GM21360 (cell line): Measurements from ENCODE around the gene CACNA2D4.

Experiments
- ATAC-seq: cut with Tn5 transposase; IDR thresholded peaks from one replicate; pipeline ENCODE4 v1.9.1; 2021; ENCODE audit warnings: mild to moderate bottlenecking, moderate library complexity; ENCODE audit not compliant: unreplicated experiment

Gene CACNA2D4

DNA sequence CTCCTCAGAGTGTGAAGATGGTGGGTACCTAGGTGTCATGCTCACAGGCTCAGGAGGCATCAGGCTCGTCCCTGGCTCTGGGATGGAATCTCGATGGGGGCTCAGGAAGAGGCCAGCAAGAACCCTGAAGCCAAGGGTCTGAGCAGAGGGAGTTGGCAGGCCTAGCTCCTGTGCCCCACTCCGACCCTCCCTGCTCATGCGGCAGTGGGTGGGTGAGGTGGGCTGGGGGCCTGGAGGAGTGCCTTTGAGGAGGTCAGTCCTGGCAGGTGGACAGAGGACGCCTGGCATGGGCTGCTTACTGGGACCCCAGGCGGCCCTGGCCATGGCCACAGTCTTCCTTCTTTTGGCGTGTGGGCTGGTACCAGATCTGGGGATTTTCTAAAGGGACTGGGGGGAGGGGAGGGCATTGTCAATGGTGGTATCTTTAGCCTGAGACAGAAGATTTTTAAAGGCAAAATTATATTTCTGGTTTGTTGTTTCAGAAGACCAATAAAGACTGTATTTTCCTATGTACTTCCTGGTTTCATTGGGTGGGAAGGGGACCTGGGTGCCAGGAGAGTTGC, 82.1 kb downstream of the CACNA2D4 start:
- ATAC-seq, result no peak

DNA sequence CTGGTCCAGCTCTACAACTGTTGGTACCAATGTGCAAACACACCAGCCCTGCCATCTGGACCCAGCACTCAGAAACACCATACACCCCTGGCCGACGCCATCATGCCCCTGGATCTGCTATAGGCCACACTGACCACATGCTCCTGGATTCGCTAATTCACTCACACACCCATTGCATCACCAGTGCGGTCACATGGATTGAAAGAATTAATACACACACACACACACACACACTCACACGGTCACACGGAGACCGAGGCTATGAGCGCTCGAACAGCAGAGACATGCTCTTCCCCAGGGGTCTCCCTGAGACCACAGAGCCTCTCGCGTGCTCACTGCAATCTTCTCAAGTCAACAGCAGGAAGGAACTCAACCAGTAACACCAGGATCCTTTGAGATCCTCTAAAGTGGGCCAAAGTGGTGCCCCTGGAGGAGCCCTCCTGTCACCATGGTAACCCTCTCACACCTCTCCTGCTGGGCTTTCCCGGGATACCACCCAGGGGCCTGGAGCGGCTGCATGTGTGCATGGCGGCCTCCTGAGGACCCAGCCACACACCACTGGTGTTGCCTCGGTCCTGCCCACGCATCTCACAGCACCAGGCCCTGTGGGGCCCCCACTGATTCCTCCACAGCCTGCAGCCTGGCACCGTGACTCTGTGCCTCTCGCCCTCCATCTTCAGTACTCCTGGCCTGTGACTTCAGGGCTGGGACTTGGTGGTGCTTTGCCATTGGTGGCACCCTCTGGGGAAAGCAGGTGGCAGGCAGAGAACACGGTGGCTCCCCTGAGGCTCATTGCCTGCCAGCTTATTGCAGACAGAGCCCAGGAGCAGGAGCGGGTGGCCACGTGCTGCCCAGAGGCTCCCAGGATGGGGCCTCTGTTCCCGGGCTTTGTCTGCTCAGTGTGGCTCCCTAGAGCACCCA, 83.0 kb downstream of the CACNA2D4 start:
- no peak for ATAC-seq

DNA sequence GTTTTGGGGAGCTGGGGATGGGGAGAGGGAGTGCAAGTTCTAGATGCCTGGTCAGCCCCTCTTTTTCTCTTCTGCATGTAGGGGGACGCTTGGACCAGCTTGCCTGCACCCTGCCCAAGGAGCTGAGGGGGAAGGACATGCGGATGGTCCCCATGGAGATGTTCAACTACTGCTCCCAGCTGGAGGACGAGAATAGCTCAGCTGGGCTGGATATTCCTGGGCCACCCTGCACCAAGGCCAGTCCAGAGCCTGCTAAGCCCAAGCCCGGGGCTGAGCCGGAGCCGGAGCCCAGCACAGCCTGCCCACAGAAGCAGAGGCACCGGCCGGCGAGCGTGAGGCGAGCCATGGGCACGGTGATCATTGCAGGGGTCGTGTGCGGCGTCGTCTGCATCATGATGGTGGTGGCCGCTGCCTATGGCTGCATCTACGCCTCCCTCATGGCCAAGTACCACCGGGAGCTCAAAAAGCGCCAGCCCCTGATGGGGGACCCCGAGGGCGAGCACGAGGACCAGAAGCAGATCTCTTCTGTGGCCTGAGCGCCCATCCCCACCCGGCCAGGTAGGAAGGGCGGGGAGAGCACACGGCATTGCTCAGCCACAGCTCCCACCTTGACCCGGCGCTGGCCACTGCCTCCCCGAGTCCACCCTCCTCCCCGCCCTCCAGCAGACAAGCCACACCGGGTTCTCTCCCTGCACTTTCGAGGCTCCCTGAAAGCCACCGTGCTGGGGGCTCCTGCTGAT, 84.1 kb downstream of the CACNA2D4 start:
- no peak for ATAC-seq

DNA sequence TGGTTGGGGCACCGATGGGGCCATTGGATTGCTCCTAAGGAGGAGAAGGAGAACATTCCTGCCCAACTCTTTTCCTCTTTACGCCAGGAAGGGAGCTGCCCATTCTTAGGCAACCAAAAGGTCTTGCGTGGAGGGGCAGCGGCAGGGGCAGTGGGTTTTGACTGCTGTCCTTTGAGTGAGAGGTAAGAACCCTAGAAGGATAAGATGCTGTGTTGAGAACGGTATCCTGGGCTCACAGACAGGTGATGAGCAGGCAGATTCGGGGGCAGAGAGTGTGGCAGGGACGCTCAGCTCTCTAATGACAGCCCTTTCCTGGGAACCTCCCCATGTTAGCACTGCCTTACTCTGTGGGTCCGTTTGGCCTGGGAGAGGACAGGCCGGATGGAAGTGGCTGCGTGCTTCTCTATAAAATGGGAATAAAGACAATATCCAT, 84.8 kb downstream of the CACNA2D4 start:
- no peak for ATAC-seq

DNA sequence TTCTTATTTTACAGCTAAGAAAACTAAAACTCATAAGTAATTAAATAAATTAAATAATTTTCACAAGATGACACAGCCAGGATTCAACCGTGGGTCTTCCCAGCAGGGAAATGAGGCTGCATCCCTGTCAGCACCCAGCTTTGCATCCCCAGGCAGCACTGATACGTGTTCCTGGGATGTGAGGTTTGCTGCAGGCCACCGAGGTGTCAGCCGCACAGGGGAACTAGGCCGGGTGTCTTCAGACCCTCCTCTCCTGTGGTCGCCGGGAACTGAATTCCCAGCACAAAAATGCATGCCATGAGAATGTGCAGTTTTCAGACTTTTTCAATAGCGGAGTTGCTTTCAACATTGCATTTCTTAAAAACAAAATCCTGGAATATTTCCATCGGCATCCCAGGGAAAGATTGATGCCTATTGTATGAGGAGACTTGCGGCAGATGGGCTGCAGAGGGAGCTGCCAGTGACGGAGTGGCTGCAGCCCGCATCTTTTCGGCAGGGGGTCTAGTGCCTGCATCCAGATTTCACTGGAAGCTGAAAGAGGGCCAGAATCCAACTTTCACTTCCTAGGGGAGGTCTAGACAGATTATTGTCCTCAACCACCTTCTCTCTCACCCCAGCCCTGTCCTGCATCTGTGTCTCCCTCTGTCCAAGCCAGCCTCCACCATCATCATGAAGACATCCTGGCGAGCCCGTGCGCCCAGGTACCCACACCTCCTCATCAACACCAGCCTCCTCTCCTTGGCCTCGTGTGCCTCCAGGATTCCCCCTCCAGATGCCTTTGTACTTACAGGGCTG, 85.5 kb downstream of the CACNA2D4 start:
- no peak for ATAC-seq

DNA sequence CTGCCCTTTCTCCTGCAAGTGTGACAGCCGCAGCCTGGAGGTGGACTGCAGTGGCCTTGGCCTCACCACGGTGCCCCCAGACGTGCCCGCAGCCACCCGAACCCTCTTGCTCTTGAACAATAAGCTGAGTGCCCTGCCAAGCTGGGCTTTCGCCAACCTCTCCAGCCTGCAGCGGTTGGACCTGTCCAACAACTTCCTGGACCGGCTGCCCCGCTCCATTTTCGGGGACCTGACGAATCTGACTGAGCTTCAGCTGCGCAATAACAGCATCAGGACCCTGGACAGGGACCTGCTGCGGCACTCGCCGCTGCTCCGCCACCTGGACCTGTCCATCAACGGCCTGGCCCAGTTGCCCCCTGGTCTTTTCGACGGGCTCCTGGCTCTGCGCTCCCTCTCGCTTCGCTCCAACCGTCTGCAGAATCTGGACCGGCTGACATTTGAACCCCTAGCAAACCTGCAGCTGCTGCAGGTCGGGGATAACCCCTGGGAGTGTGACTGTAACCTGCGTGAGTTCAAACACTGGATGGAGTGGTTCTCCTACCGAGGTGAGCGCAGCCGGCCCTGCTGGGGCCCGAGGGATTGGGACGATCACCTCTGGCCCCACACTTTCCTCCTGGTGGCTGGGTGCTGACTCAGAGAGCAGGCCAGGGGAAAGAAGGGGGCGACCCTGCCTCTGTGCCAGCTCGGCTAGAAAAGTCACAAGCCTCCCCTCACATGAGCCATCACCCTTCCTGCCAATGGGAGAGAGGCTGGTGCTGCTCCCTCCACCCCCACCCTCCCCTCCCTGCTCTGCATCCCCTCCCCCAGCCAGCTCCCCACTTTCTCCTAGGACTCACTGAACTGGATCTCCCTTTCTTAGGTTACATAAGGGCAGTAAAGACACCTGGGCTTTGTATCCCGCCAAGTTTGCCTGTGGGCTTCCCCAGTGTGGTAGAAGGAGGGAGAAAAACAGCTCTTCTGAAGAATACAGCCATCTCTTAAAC, 87.2 kb downstream of the CACNA2D4 start:
- ATAC-seq, result no peak

DNA sequence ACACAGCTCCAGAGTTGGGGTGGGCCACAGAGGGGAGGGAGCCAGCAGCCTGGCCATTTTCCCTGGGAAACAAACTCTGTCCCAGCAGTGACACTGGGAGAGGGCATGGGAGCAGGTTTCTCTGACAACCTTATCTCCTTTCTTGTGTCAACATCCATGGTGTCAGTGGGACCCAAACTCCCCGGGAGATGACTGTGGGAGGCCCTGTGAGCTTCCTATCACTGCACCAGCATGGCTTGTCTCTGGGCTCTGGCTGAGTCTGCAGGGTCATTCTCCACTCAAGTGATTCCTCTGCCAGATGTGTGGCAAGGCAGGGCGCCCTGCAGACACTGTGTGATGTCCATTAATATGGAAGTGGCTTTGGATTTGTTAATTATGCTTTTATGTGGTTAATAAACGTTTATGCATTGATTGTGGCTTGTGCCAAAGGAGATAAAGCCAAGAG, 88.0 kb downstream of the CACNA2D4 start:
- ATAC-seq, result no peak

DNA sequence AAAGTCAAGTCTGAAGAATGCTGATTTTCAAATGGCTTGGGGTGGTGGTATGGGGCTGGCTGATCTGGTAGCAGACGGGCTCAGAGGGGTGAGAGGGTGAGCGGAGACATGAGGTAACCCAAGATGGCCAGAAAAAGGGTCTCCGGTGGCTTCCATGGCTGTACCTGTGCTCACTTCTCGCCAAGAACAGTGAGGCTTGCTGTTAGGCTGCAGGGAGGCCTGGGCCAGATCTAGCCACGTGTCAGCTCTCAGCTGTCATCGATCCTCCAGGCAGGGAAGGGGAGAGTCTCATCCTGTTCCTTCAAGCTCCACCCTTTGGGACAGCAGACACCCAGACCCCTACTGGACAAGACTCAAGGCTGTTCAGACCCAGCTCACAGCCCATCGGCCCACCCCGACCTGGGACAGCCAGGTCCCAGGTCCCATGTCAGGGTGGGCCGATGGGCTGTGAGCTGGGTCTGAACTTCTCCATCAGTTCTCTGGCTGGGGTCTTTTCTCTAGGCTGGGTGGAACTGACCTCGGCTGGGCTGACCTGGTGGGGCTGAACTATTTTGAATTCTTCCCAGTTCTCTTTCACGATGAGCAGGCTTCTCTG, 89.0 kb downstream of the CACNA2D4 start:
- ATAC-seq, result no peak

DNA sequence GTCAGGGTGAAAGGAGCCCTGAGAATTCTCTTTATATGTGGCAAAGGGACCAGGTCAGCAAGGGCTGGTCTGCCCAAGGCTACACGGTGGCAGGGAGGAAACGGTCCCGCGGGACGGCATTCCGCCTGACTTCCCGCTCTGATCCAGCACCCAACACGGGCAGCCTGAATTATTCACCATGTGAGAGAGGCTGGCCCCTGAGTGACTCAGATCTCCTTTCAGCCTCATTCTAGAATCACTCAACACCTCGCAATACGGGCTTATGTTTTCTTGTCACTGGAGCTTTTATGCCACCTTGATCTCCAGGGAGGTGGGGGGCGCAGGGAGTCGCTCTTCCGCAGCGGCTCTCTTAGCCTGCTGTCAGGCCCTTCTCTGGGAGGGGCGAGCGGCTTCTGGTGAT, 89.6 kb downstream of the CACNA2D4 start:
- ATAC-seq, result no peak

DNA sequence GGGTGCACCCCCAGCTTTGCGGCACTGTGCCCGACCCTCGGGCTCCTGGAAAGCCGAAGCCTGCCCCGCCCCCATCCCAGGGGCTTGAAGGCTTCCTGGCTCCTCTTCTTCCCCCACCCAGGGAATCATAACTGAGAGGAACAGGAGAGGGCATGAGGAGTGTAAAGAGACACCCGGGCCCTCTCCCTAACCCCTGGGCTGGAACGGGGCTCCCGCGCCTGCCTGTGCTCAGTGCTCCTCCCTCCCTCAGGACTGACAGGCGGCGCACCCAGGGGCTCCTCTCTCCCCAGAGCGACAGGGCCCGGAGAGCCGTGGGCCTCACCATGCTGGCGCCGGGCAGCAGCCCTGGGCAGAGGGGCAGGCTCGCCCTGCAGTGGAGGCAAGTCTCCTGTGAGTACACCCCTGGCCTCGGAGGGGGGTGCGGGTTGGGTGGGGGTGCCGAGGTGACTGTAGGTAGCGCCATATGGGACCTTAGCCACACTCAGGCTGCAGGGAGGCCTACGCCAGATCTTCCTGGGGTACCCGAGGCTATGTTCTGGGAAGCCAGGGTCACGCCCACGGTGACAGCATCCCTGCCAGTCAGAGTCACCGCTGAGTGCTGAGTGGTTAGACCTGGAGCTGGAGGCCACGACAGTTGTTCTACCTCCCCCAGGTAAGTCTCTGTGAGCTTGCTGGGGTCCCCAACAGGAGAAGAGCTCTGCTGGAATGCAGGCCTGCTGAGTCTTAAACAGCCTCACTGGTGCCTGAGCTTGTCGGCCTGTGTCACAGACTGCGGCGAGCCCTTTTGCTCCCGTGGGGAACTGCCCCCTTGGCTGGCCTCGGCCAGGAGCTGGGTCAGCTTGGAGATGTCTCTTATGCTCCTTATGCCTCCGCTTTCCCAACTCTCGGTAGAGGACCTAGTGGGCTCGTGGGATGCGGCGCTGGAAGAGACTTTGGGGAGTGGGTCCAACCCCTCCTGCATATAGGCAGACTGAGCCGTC, 90.3 kb downstream of the CACNA2D4 start:
- no peak for ATAC-seq

DNA sequence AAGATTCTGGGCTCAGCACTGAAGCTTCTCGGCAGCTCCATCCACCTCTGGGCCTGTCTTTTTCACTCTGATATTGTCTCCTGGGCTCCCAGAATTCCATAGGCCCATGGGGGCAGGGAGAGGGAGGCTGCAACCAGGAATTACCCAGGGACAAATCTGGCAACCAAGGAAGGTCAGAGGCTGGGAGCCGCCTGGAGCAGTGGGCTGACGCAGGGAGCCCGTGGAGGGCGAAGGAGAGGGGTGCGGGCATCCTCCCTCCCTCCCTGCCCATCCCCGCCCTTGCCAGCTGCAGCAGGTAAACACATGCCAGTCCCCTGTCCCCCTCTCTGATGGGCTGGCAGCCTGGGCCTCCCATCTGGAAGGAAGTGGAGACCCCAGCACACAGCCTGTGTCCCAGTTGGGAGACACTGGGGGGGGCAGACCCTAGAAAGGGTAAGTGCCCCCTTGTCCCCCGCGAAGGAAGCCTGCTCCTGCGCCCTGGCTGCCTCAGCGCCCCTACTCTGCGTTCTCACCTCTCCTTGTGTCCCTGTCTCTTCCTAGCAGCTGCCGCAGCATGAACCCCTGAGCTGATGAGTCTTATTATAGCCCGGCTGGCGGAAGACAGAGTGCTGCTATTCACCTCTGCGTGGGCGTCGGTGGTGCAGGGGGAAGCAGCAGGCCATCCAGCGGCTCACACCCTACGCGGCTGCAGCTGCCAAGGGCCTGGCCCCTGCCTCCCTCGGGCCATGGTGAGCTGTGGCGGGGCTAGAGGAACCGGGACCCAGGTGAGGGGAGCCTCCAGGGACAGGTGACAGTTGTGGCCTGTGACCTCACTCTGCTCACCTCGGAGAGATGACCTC, 91.4 kb downstream of the CACNA2D4 start:
- ATAC-seq, result no peak

DNA sequence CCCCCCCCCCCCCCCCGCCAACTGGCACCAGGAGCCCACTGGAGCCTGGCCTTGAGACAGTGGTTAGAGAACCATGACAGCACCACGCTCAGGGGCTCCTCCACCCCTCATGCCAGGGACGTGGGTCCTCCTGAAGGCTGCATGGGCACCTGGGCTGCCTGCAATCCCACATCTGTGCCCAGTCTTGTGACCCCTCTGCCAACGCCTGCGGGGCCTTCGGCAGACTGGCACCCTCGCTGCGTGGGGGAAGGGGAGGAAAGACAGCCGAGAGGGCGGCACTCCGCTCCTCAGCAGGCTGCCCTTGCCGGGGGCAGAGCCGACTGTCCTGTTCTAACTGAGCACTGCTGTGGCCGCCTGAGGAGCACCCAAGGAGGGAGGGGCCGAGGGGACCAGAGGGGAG, 92.1 kb downstream of the CACNA2D4 start:
- no peak for ATAC-seq

DNA sequence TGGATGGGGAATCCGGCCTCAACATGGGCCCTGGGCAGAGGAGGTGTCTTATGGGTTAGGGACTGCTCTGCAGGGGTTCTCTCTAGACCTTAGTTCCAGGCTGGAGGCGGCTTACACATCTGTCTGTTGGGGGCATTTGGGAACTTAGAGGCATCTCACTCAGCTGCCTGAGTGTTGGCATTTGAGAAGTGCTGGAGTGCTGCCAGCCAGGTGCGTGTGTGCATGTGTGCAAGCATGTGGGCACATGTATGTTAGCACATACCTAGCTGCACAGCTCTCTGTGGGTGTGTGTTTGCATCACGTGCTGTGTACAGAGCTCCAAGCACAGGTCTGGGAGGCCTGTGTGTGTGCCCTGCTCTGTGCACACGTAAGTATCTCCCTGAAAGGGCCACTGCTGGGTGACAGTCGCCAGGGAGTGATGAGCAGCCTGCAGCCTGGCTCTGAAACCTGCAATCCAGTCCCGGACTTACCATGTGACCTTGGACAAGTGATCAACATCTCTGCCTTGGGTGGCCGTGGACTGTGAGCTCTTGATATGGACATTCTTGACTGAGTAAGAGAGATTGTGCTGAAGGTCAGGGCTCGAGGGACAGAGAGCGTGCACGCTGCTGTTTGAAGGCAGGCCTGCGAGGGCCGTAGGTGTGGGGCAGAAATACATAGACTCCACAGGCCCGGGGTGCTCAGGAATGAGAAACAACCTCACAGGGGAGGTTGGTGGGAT, 92.9 kb downstream of the CACNA2D4 start:
- ATAC-seq, result no peak

DNA sequence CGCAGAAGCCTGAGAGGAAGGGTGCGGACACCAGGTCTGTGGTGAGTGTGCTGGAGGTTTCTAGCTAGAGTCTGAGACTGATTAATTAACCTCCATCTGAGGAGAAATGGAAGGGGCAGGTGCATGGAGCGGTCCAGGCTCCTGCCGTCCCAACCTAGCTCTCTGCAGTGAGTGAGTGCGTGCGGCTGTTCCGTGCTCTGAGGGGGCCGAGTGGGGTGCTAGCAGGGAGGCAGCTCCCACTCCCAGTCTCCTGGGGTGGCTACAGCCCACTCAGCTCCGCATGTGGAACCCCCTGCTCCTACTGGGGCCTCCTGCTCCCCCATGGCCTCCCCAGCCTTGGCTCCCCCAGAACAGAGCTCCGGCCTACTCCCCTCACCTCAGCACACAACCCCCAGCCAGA, 95.2 kb downstream of the CACNA2D4 start:
- no peak for ATAC-seq

DNA sequence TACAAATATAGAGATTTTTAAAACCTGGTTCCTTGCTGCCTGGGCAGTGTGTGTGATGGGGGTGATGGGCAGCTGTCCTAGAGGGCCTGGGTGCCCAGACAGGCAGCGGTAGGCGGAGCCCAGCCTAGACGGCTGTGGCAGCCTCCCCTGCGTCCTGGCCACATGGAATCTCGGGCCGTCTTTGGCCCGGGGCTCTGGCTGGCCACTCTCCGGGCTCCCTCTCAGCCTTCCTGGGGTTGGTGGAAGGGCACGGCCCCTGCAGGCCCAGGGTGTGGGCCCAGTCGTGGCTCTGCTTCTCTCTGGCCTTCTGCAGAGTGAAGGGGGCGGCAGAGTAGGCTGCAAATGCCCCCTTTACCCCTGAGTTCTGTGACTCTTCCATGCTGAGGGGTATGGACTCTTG, 95.8 kb downstream of the CACNA2D4 start:
- no peak for ATAC-seq

DNA sequence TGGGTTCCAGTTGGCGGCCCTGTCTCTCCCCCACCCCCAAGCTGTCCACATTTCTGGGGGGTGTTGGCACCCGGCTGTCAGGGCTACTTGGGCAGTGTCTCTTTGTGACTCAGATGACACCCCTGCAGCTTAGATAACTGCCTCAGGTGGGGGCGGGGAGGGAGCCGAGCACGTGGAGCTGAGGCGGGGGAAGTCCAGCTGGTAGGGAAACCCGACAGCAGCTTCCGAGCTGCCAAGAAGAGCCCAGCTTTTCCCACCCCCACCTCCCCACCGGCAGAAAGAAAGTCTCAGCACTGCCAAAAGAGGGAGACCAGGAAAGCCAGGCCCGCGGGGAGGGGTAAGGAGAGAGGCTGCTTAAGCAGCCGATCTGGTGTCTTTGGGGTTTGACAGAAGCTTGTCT, 96.6 kb downstream of the CACNA2D4 start:
- no peak for ATAC-seq

DNA sequence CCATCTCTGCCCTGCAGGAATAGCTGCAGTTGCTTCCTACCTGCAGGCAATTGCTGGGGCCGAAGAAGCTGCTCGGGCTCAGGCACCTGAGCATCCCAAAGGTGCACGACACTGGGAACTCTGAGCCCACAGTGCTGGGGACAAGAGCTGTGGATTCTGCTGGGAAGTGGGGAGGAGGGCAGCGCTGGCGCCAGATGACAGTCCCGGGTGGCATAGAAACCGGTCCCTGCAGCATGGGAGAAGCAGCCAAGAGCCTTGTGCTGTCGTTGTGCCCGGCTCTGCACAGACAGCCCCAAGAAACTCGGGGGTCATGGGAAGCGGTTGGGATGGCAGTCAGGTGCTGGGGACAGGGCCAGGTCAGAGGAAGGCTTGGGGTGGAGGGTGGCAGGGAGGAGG, 97.6 kb downstream of the CACNA2D4 start:
- no peak for ATAC-seq
